AG09319 (cell line): ENCODE measurements around the gene ATP10B.

Experiments used
- DNase-seq: peaks from one replicate; pipeline ENCODE4 v3.0.0-alpha.2; 2010; ENCODE audit warnings: low read depth; ENCODE audit errors: extremely low read depth
- CTCF ChIP-seq: IDR thresholded peaks from 2 replicates; pipeline ENCODE4 v1.5.1; 2011; ENCODE audit warnings: low read depth, mild to moderate bottlenecking, inconsistent platforms, low read length, moderate library complexity

Gene ATP10B

DNA sequence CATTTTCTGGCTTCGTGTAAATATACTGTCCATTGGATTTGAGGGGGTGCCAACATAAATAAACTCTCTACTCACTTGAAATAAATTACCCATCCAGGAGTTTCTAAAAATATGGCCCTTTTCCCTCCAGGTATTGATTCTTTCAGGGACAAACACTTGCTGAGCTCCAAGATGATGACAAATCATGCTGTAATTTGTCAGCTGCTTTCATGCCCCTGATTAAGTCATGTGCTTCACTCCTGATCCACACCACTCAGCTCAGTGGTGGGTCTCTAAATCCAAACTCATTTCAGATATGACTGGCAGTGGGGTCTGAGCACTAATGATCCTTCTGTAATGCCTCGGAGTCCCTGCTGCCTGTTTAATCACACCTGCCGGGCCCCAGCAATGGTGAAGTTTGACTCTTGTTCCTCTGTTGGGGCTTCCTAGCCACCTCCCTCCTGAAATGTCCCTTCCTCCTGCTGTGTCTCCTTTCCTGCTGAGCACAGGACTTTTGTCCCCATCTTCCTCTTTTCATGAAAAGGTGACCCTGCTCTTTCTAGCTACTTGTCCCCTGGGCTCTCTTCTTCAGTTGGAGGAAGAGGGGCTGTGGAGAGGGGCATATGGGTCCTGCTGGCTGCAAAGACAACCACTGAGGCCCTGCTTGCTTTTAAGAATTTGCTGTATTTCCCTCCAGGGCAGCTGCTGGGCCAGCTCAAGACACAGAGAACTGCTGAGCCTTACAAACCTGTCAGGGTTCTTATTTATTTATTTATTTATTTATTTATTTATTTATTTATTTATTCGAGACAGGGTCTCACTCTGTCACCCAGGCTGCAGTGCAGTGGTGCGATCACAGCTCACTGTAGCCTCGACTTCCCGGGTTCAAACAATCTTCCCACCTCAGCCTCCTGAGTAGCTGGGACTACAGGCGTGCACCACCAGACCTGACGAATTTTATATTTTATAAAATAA lies 200.0 kb downstream of the ATP10B start:
- no peak for DNase-seq
- TF ChIP-seq CTCF: no peak

DNA sequence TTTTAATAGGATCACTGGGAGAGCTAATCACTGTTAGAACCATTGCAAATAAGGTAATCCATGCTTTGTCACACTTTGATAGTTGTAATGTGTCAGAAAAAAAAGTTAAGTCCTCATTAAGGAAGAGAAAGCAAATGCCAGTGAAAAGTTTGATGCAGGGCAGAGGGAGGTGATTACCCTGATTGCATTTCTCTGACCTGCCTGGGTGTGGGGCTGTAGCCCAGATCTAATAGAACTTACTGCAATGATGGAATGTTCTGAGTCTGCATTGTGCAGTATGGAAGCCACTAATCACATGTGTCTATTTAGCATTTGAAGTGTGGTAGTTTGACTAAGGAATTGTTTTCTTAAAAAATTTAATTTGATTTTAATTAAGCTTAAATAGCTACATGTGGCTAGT lies 202.7 kb downstream of the ATP10B start:
- DNase-seq: no peak
- TF ChIP-seq CTCF: no peak

DNA sequence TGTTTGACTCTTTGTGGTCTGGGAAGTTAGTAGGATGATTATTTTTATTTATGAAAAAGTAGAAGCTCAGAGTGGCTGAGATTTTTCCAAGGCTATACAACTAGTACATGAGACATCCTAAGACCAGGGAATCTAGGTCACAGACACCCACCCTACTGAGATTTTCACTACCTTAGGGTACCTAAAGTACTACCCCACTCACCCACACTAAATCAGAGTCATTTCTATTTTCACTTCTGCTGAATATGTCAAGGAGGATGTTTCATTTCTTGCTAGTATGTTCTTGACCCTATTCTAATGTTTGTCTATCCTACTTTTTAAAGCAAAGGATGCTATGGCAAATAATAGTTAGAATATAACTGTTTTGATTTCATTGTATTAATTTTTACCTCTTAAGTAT lies 206.0 kb downstream of the ATP10B start:
- DNase-seq: no peak
- TF ChIP-seq CTCF: no peak

GRCh38 chr5:160643616-160644240 lies 208.3 kb downstream of the ATP10B start:
- DNase-seq: no peak
- TF ChIP-seq CTCF: no peak

DNA sequence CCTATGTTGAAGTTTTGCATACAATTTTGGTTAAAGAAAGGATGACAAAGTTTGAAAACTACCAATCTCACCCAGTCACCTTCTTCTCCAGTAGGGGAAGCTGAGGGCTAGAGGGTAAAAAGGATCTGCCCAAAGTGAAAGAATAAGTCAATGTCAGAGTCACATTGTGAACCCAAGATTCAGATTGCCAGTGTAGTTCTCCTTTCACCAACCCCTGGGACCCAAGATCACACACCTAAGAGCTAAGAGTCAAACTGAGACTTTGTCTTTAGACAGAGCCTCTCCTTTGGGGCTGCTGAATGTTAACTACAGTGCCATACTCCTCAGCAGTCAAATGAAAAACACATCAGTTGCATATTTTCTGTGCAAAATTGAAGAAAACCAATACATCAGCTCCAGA lies 210.6 kb downstream of the ATP10B start:
- TF ChIP-seq CTCF: no peak
- no peak for DNase-seq

DNA sequence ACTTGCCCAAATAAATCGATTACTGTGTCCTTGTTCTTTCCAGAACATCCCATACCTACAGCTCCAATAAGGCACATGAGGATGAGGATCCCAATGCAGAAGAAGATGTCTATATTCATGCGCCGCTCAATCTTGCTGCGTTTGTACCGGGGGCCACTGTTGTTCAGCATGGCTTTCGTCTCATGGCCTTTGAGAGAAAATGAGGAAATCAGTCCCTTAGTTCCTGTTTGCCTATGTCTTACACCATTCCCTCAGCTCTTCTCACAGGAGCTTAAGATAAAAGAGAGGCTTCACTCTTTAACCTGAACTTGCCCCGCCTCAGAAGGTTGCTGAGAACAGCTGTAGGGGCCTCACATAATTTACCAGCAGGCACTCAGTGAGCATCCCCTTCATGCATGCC lies 211.6 kb downstream of the ATP10B start:
- DNase-seq: no peak
- TF ChIP-seq CTCF: no peak

DNA sequence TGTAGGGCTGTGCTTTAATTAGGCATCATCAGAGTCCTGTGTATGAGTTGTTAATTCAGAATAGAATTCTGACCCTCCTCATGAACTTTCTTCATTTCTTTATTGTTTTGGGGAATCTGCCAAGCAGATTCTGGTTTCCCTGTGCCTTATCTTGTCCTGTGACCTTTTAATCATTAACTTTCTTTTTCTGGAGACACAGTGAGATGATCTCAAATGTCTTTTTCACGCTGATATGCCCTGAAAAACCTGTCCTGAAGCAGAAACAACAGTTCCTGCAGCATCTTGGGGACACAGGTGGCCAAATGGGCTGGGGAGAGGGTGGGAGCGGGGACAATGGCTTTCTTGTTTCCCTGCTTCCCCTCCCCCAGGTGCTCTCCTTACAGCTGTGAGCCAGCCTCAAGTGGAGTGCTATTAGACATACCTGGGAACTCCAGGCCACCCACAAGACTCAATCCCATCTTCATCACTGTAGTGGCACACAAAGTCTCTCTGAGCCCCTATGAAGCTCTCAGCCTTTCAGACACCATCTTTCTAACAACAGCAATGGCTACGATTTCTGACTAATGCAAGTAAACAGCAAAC lies 213.8 kb downstream of the ATP10B start:
- TF ChIP-seq CTCF: no peak
- no peak for DNase-seq
